ENCODE data around the gene SSC4D.

Gene SSC4D

DNA sequence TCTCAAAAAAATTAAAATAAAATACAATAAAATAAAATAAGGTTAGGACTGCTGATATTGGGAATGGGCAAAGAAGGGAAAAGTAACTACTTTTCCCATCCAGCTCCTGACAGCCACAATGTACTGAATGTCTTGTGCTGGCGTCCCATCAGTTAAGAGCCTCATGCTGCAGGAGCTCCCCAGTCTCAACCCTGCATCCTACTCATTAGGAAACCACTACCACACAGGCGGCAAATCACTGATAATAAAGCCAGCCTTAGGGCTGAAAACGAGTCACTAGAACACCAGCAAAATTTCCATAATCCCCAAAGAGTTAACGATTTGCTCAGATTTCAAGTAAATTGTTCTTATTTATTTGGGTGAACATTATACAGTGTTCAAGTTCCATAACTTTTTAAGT is 55.0 kb downstream of the SSC4D start:
- Histone ChIP-seq H3K4ac (ENCODE audit: low read length) (no peak overlapping the region), H2BK12ac (ENCODE audit: low read length) (no peak overlapping the region), H2BK5ac (ENCODE audit: low read length) (no peak overlapping the region), H3K36me3 (replicated peaks in 1 of 2; ENCODE audit: control insufficient read depth in 2 of 2, insufficient read depth in 2 of 2, low read length in 2 of 2) (peaks cover 19 to 80% of the 10 kb centered on the region in 2 donors), H4K8ac (ENCODE audit: low read depth, low read length) (no peak overlapping the region), H3K4me3 (ENCODE audit: low read length in 2 of 2) (no peak overlapping the region), H3K9ac (ENCODE audit: low read depth, low read length, poor library complexity) (no peak overlapping the region), H2AK5ac (ENCODE audit: low read depth, low read length) (no peak overlapping the region), H2BK120ac (ENCODE audit: low read depth, low read length) (no peak overlapping the region), H3K4me2 (ENCODE audit: insufficient read depth, low read length, poor library complexity, severe bottlenecking) (no peak overlapping the region), H3K18ac (ENCODE audit: low read length) (no peak overlapping the region), H3K27ac (replicated peaks; ENCODE audit: low read length) (no peak overlapping the region), H2AFZ (ENCODE audit: low read length) (no peak overlapping the region), H3K23ac (ENCODE audit: low read depth, low read length, poor library complexity) (no peak overlapping the region), H4K91ac (ENCODE audit: low read depth, low read length, poor library complexity) (no peak overlapping the region), H3K14ac (ENCODE audit: low read length) (no peak overlapping the region), H2BK15ac (ENCODE audit: low read length) (no peak overlapping the region), H3K4me1 (ENCODE audit: control insufficient read depth in 2 of 2, insufficient read depth in 1 of 2, low read depth in 1 of 2, low read length in 2 of 2) (peaks cover 3 to 5% of the 10 kb centered on the region in 2 donors), H3K79me1 (ENCODE audit: low read depth, low read length) (peaks cover 5% of the 10 kb centered on the region), H3K9me3 (replicated peaks in 1 of 2; ENCODE audit: control insufficient read depth in 2 of 2, insufficient read depth in 1 of 2, low read depth in 1 of 2, low read length in 2 of 2) (peaks cover 7 to 59% of the 10 kb centered on the region in 2 donors), H3K27me3 (ENCODE audit: control insufficient read depth in 3 of 3, insufficient read depth in 3 of 3, low read depth in 1 of 3, low read length in 3 of 3) (no peaks in the 10 kb centered on the region)
- no CpG with 5 or more reads among the region's 4 CpGs for WGBS, 2 donors (ENCODE audit: extremely low coverage in 2 of 2, insufficient read length in 2 of 2, insufficient replicate concordance in 1 of 2)
- DNase-seq (ENCODE audit: low spot score): no peak

DNA sequence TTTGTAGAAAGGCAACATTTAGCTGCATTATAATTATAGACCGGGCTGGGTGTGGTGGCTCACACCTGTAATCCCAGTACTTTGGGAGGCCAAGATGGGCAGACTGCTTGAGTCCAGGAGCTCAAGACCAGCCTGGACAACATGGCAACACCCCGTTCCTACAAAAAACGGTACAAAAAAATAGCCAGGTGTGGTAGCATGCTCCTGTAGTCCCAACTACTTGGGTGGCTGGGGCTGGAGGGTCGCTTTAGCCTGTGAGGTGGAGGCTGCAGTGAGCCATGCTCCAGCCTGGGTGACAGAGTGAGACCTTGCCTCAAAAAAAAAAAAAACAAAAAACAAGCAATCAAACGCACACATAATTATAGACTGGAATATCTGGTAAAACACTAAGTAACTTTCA is 55.8 kb downstream of the SSC4D start:
- H3K27ac ChIP-seq (replicated peaks; ENCODE audit: low read length): no peak overlapping the region
- H2BK12ac ChIP-seq (ENCODE audit: low read length): no peak overlapping the region
- peaks cover 7 to 59% of the 10 kb centered on the region in 2 donors for H3K9me3 ChIP-seq (replicated peaks in 1 of 2; ENCODE audit: control insufficient read depth in 2 of 2, insufficient read depth in 1 of 2, low read depth in 1 of 2, low read length in 2 of 2)
- no peak overlapping the region for H2BK120ac ChIP-seq (ENCODE audit: low read depth, low read length)
- H3K4me1 ChIP-seq (ENCODE audit: control insufficient read depth in 2 of 2, insufficient read depth in 1 of 2, low read depth in 1 of 2, low read length in 2 of 2): peaks cover 2 to 5% of the 10 kb centered on the region in 2 donors
- H3K79me1 ChIP-seq (ENCODE audit: low read depth, low read length): peaks cover 7% of the 10 kb centered on the region
- H3K4me3 ChIP-seq (ENCODE audit: low read length in 2 of 2): no peak overlapping the region
- no peak overlapping the region for H3K18ac ChIP-seq (ENCODE audit: low read length)
- H3K36me3 ChIP-seq (replicated peaks in 1 of 2; ENCODE audit: control insufficient read depth in 2 of 2, insufficient read depth in 2 of 2, low read length in 2 of 2): peaks cover 20 to 86% of the 10 kb centered on the region in 2 donors
- H3K9ac ChIP-seq (ENCODE audit: low read depth, low read length, poor library complexity): no peak overlapping the region
- no peak overlapping the region for H3K23ac ChIP-seq (ENCODE audit: low read depth, low read length, poor library complexity)
- no peak overlapping the region for H2BK15ac ChIP-seq (ENCODE audit: low read length)
- no peak overlapping the region for H2BK5ac ChIP-seq (ENCODE audit: low read length)
- H2AFZ ChIP-seq (ENCODE audit: low read length): no peak overlapping the region
- no peak overlapping the region for H3K14ac ChIP-seq (ENCODE audit: low read length)
- WGBS, 2 donors (ENCODE audit: extremely low coverage in 2 of 2, insufficient read length in 2 of 2, insufficient replicate concordance in 1 of 2): no CpG with 5 or more reads among the region's 5 CpGs
- H4K8ac ChIP-seq (ENCODE audit: low read depth, low read length): no peak overlapping the region
- H3K4me2 ChIP-seq (ENCODE audit: insufficient read depth, low read length, poor library complexity, severe bottlenecking): no peak overlapping the region
- DNase-seq (ENCODE audit: low spot score): no peak
- no peak overlapping the region for H4K91ac ChIP-seq (ENCODE audit: low read depth, low read length, poor library complexity)
- H3K27me3 ChIP-seq (ENCODE audit: control insufficient read depth in 3 of 3, insufficient read depth in 3 of 3, low read depth in 1 of 3, low read length in 3 of 3): no peaks in the 10 kb centered on the region
- H2AK5ac ChIP-seq (ENCODE audit: low read depth, low read length): no peak overlapping the region
- no peak overlapping the region for H3K4ac ChIP-seq (ENCODE audit: low read length)

DNA sequence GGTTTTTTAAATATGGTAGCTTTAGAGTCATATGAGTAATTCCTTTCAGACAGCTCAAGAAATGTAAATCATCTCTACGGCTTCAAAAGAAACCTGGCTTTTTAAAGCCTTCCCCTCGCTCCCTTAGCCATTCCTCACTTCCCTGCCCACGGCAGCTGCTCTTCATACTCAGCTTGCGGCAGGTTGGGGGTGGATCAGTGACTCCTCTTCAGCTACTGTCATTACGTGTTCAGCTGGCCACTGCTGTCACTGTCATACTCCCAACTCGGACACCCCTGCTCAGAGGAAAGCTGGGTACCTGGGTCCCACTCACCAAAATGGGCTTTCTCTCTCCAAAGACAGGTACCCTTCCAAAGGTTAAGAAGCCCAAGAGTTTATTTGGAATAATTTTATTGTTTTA is 57.3 kb downstream of the SSC4D start:
- Histone ChIP-seq H3K4ac (ENCODE audit: low read length) (no peak overlapping the region), H3K14ac (ENCODE audit: low read length) (no peak overlapping the region), H2BK120ac (ENCODE audit: low read depth, low read length) (no peak overlapping the region), H3K27ac (replicated peaks; ENCODE audit: low read length) (no peak overlapping the region), H3K4me2 (ENCODE audit: insufficient read depth, low read length, poor library complexity, severe bottlenecking) (no peak overlapping the region), H2BK15ac (ENCODE audit: low read length) (no peak overlapping the region), H3K23ac (ENCODE audit: low read depth, low read length, poor library complexity) (no peak overlapping the region), H4K8ac (ENCODE audit: low read depth, low read length) (no peak overlapping the region), H2AFZ (ENCODE audit: low read length) (no peak overlapping the region), H3K18ac (ENCODE audit: low read length) (no peak overlapping the region), H3K36me3 (replicated peaks in 1 of 2; ENCODE audit: control insufficient read depth in 2 of 2, insufficient read depth in 2 of 2, low read length in 2 of 2) (peaks cover 21 to 98% of the 10 kb centered on the region in 2 donors), H3K27me3 (ENCODE audit: control insufficient read depth in 3 of 3, insufficient read depth in 3 of 3, low read depth in 1 of 3, low read length in 3 of 3) (no peaks in the 10 kb centered on the region), H3K9ac (ENCODE audit: low read depth, low read length, poor library complexity) (no peak overlapping the region), H2BK12ac (ENCODE audit: low read length) (no peak overlapping the region), H3K79me1 (ENCODE audit: low read depth, low read length) (peaks cover 3% of the 10 kb centered on the region), H2BK5ac (ENCODE audit: low read length) (no peak overlapping the region), H3K9me3 (replicated peaks in 1 of 2; ENCODE audit: control insufficient read depth in 2 of 2, insufficient read depth in 1 of 2, low read depth in 1 of 2, low read length in 2 of 2) (peaks cover 7 to 59% of the 10 kb centered on the region in 2 donors), H3K4me1 (ENCODE audit: control insufficient read depth in 2 of 2, insufficient read depth in 1 of 2, low read depth in 1 of 2, low read length in 2 of 2) (peaks cover 2 to 5% of the 10 kb centered on the region in 2 donors), H2AK5ac (ENCODE audit: low read depth, low read length) (no peak overlapping the region), H3K4me3 (ENCODE audit: low read length in 2 of 2) (no peak overlapping the region), H4K91ac (ENCODE audit: low read depth, low read length, poor library complexity) (no peak overlapping the region)
- no CpG with 5 or more reads among the region's 6 CpGs for WGBS, 2 donors (ENCODE audit: extremely low coverage in 2 of 2, insufficient read length in 2 of 2, insufficient replicate concordance in 1 of 2)
- no peak for DNase-seq (ENCODE audit: low spot score)

DNA sequence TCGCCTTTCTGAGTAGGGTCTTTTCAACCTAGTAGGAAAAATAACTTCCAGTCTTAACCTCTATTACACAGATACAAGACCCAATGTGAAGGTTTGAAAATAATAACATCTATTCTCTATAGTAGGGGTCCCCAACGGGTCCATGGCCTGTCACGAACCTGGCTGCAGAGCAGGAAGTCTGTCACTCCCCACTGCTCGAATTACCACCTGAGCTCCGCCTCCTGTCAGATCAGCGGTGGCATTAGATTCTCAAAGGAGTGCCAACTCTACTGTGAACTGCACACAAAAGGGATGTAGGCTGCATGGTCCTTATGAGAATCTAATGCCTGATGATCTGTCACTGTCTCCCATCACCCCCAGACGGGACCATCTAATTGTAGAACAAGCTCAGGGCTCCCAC is 58.1 kb downstream of the SSC4D start:
- Histone ChIP-seq H3K4me2 (ENCODE audit: insufficient read depth, low read length, poor library complexity, severe bottlenecking) (no peak overlapping the region), H3K9ac (ENCODE audit: low read depth, low read length, poor library complexity) (no peak overlapping the region), H3K4ac (ENCODE audit: low read length) (no peak overlapping the region), H3K4me1 (ENCODE audit: control insufficient read depth in 2 of 2, insufficient read depth in 1 of 2, low read depth in 1 of 2, low read length in 2 of 2) (peaks cover 0 to 1% of the 10 kb centered on the region in 2 donors), H3K79me1 (ENCODE audit: low read depth, low read length) (peaks cover 3% of the 10 kb centered on the region), H2AFZ (ENCODE audit: low read length) (no peak overlapping the region), H3K18ac (ENCODE audit: low read length) (no peak overlapping the region), H3K27ac (replicated peaks; ENCODE audit: low read length) (no peak overlapping the region), H2BK120ac (ENCODE audit: low read depth, low read length) (no peak overlapping the region), H2BK15ac (ENCODE audit: low read length) (no peak overlapping the region), H2BK5ac (ENCODE audit: low read length) (no peak overlapping the region), H3K23ac (ENCODE audit: low read depth, low read length, poor library complexity) (no peak overlapping the region), H3K36me3 (replicated peaks in 1 of 2; ENCODE audit: control insufficient read depth in 2 of 2, insufficient read depth in 2 of 2, low read length in 2 of 2) (peaks cover 28 to 98% of the 10 kb centered on the region in 2 donors), H3K27me3 (ENCODE audit: control insufficient read depth in 3 of 3, insufficient read depth in 3 of 3, low read depth in 1 of 3, low read length in 3 of 3) (no peaks in the 10 kb centered on the region), H4K91ac (ENCODE audit: low read depth, low read length, poor library complexity) (no peak overlapping the region), H3K4me3 (ENCODE audit: low read length in 2 of 2) (no peak overlapping the region), H3K9me3 (replicated peaks in 1 of 2; ENCODE audit: control insufficient read depth in 2 of 2, insufficient read depth in 1 of 2, low read depth in 1 of 2, low read length in 2 of 2) (peaks cover 7 to 63% of the 10 kb centered on the region in 2 donors), H2AK5ac (ENCODE audit: low read depth, low read length) (no peak overlapping the region), H3K14ac (ENCODE audit: low read length) (no peak overlapping the region), H4K8ac (ENCODE audit: low read depth, low read length) (no peak overlapping the region), H2BK12ac (ENCODE audit: low read length) (no peak overlapping the region)
- no CpG with 5 or more reads among the region's 7 CpGs for WGBS, 2 donors (ENCODE audit: extremely low coverage in 2 of 2, insufficient read length in 2 of 2, insufficient replicate concordance in 1 of 2)
- DNase-seq (ENCODE audit: low spot score): no peak

All from neuronal stem cell (in vitro differentiated cells).